ENCODE measurements around the gene VWA8. TPM values are rescaled to one million over a fixed set of nuclear protein-coding genes. Genes with fewer than 3 reads are reported as not detected.

Gene VWA8
- polyA plus RNA-seq, 1 of the 3 experiments (the other 2 are of a cell fraction) = 5.5 TPM

- TF ChIP-seq GATA2 (CRISPR knock-in tag; IDR thresholded peaks at IDR 0.05) = no peak
- no peak for TF ChIP-seq CTCF (IDR thresholded peaks at IDR 0.05)
- TF ChIP-seq, protein P1, sequence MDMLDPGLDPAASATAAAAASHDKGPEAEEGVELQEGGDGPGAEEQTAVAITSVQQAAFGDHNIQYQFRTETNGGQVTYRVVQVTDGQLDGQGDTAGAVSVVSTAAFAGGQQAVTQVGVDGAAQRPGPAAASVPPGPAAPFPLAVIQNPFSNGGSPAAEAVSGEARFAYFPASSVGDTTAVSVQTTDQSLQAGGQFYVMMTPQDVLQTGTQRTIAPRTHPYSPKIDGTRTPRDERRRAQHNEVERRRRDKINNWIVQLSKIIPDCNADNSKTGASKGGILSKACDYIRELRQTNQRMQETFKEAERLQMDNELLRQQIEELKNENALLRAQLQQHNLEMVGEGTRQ (IDR thresholded peaks at IDR 0.05; ENCODE audit: borderline replicate concordance, low read depth, low read length) = no peak
- no peak for TF ChIP-seq PBX3 (IDR thresholded peaks at IDR 0.05)
- no peak for TF ChIP-seq SMC3 (IDR thresholded peaks at IDR 0.05; ENCODE audit: low read depth, low read length)
- TF ChIP-seq CHD2 (IDR thresholded peaks at IDR 0.05; ENCODE audit: low read length, partially characterized antibody) = no peak
- no peak for TF ChIP-seq JUND (IDR thresholded peaks at IDR 0.05)
- no peak for TF ChIP-seq FOSL2 (IDR thresholded peaks at IDR 0.05; ENCODE audit: borderline replicate concordance, low read depth)
- TF ChIP-seq RXRA (IDR thresholded peaks at IDR 0.05; ENCODE audit: borderline replicate concordance, low read depth) = no peak
- TF ChIP-seq MXI1 (IDR thresholded peaks at IDR 0.05; ENCODE audit: low read depth, low read length) = no peak
- TF ChIP-seq, protein P2, sequence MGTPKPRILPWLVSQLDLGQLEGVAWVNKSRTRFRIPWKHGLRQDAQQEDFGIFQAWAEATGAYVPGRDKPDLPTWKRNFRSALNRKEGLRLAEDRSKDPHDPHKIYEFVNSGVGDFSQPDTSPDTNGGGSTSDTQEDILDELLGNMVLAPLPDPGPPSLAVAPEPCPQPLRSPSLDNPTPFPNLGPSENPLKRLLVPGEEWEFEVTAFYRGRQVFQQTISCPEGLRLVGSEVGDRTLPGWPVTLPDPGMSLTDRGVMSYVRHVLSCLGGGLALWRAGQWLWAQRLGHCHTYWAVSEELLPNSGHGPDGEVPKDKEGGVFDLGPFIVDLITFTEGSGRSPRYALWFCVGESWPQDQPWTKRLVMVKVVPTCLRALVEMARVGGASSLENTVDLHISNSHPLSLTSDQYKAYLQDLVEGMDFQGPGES (IDR thresholded peaks at IDR 0.05; ENCODE audit: low read depth, low read length) = no peak
- TF ChIP-seq POLR2AphosphoS5 (IDR thresholded peaks at IDR 0.05; ENCODE audit: low read depth, low read length) = no peak
- no peak for TF ChIP-seq GABPA (IDR thresholded peaks at IDR 0.05; ENCODE audit: low read depth)
- no peak for TF ChIP-seq TEAD4 (IDR thresholded peaks at IDR 0.05; ENCODE audit: borderline replicate concordance, insufficient read depth)
- TF ChIP-seq RCOR1 (IDR thresholded peaks at IDR 0.05; ENCODE audit: low read length) = no peak
- no peak for TF ChIP-seq ELF1 (IDR thresholded peaks at IDR 0.05)
- no peak for TF ChIP-seq FOXJ3 (CRISPR knock-in tag; IDR thresholded peaks at IDR 0.05)
- no peak for TF ChIP-seq NRF1 (IDR thresholded peaks at IDR 0.05; ENCODE audit: low read depth, low read length)
- TF ChIP-seq TAF1 (IDR thresholded peaks at IDR 0.05; ENCODE audit: borderline replicate concordance, low read depth, low read length) = no peak
- H3K27ac ChIP-seq (ENCODE audit: low read depth in 2 of 2, low read length in 1 of 2) = no peak overlapping the region
- H3K4me2 ChIP-seq = no peak overlapping the region
- H3K27me3 ChIP-seq (ENCODE audit: insufficient read depth) = no peaks in the 10 kb centered on the region
- WGBS (ENCODE audit: low lambda C conversion rate) = 93% methylated on average over 5 of the region's 5 CpGs
- H3K36me3 ChIP-seq (replicated peaks in 1 of 2; ENCODE audit: control insufficient read depth in 1 of 2, insufficient read depth in 2 of 2, low read length in 1 of 2) = peaks cover 5 to 10% of the 10 kb centered on the region in 2 experiments
- H3K9me3 ChIP-seq = 0 out of 2 replicates have a peak, but pooled peaks cover 5% of the 10 kb centered on the region
- H3K4me1 ChIP-seq (ENCODE audit: control insufficient read depth in 1 of 2, insufficient read depth in 2 of 2, low read depth in 1 of 2, low read length in 1 of 2) = no peaks in the 10 kb centered on the region; a peak in 1 of 4 replicates
- DNase-seq = no peak
- H3K4me3 ChIP-seq (ENCODE audit: low read depth in 2 of 2, low read length in 1 of 2) = no peak overlapping the region
- POLR2A ChIA-PET = no interaction called here
- H3K79me2 ChIP-seq (ENCODE audit: insufficient read depth) = peaks cover 3% of the 10 kb centered on the region; the same call in 1 of the 2 replicates
- H4K20me1 ChIP-seq (ENCODE audit: insufficient read depth) = no peaks in the 10 kb centered on the region
- H3F3A ChIP-seq (replicated peaks; ENCODE audit: insufficient read depth) = peaks cover 4% of the 10 kb centered on the region
- H3K9me2 ChIP-seq = no peaks in the 10 kb centered on the region
- CTCF ChIA-PET = no interaction called here
- no peak overlapping the region for H2AFZ ChIP-seq (ENCODE audit: low read depth)
- no peak overlapping the region for H3K9ac ChIP-seq
These were observed 23.5 kb downstream of the VWA8 start for GRCh38 chr13:41937388-41937787.
